AG20443 (cell line): Measurements from ENCODE around the gene AK8.
A peak's percentile ranks its signal among the peaks of the same experiment; 100 is the strongest.

Source experiments
- DNase-seq: peaks from one replicate; pipeline ENCODE4 v3.0.0; 2012; ENCODE audit warnings: low spot score, mixed read lengths

The AK8 gene

GRCh38 chr9:132887181-132888120 lies 9.4 kb upstream of the AK8 start:
- DNase-seq, result no peak

GRCh38 chr9:132886334-132886725 lies 8.2 kb upstream of the AK8 start:
- DNase-seq, result no peak

- DNase-seq, result no peak
These were observed 7.7 kb upstream of the AK8 start for GRCh38 chr9:132885720-132886333.

- no peak for DNase-seq
These were observed 5.5 kb upstream of the AK8 start for GRCh38 chr9:132883349-132884294.

GRCh38 chr9:132882616-132883015 lies 4.5 kb upstream of the AK8 start:
- no peak for DNase-seq

GRCh38 chr9:132881826-132882225 lies 3.7 kb upstream of the AK8 start:
- no peak for DNase-seq

GRCh38 chr9:132880324-132880661 lies 2.2 kb upstream of the AK8 start:
- DNase-seq, result peak; percentile 33

- no peak for DNase-seq
These were observed 1.6 kb upstream of the AK8 start for GRCh38 chr9:132879457-132880323.

GRCh38 chr9:132878695-132879456 lies 792 bp upstream of the AK8 start, which contains the start of gene SPACA9:
SPACA9 (plus strand) TSS chr9:132878898; CDS start chr9:132883948, 5,050 bp downstream.
- peak; percentile 94 for DNase-seq

GRCh38 chr9:132877458-132877823 lies 643 bp downstream of the AK8 start:
- no peak for DNase-seq

GRCh38 chr9:132876849-132877248 lies 1.2 kb downstream of the AK8 start:
- no peak for DNase-seq

GRCh38 chr9:132875159-132875558 lies 2.9 kb downstream of the AK8 start:
- no peak for DNase-seq

- DNase-seq, result no peak
These were observed 4.7 kb downstream of the AK8 start for GRCh38 chr9:132873403-132873802.

- DNase-seq, result no peak
These were observed 8.8 kb downstream of the AK8 start for GRCh38 chr9:132869266-132869665.

GRCh38 chr9:132866898-132867297 lies 11.2 kb downstream of the AK8 start:
- DNase-seq, result no peak

- no peak for DNase-seq
These were observed 13.4 kb downstream of the AK8 start for GRCh38 chr9:132864691-132865090.

- DNase-seq, result no peak
These were observed 13.8 kb downstream of the AK8 start for GRCh38 chr9:132864277-132864676.

- no peak for DNase-seq
These were observed 15.0 kb downstream of the AK8 start for GRCh38 chr9:132863096-132863495.

GRCh38 chr9:132862533-132862932 lies 15.6 kb downstream of the AK8 start:
- DNase-seq, result no peak

- no peak for DNase-seq
These were observed 16.4 kb downstream of the AK8 start for GRCh38 chr9:132861666-132862065.

GRCh38 chr9:132858751-132859150 lies 19.3 kb downstream of the AK8 start:
- DNase-seq, result no peak
